Central memory CD4-positive, alpha-beta T cell (primary cell): ENCODE data around the gene COX4I2.

ENCODE experiments used
- DNase-seq: peaks from one replicate; pipeline ENCODE4 v3.0.0; 2022

The COX4I2 gene

DNA sequence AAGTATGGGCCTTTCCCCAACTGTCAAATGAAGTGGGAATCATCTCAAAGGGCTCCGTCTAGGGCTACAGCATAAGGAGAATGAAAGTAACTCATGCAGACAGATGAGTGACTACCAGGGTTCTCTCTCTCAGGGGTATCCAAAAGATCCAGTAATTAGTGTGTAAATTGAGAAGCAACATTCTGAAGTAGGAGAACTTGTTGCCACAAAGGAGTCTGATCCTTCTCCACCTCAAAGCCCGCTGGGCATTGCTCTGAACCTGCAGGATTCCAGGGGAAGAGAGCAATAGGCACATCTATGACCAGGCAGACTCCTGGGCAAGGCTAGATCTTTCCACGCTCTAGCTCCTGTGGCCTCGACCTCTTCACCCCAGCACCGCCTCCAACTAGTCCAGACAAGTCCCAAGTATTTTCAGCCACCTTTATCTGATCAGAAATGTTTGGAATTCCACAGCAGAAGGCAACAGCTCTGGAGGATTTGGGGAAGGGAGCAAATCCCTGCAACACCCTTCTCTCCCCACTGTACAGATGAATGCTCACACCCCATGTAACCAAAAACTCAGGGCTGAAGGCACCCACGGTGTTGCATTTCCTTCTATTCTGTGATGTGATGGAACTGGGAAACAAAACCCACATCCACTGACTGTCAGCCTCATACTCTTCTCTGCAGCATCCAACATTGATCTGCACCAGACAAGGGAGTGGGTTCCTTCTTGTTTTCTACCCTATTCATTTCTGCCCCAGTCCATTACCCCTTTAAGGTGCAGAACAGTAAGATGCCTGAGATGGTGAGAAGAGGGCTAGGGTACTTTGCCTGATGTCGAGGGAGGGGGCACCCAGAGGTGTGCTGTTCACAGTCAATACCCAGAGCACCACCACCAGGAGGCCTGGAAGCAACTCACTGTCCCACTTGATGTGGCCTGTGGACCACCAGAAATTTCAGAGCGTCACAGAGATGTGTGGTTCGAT, 41.0 kb downstream of the COX4I2 start:
- DNase-seq, result no peak

GRCh38 chr20:31679357-31680285, 41.9 kb downstream of the COX4I2 start:
- DNase-seq, result no peak

GRCh38 chr20:31680286-31681127, 42.8 kb downstream of the COX4I2 start:
- no peak for DNase-seq

DNA sequence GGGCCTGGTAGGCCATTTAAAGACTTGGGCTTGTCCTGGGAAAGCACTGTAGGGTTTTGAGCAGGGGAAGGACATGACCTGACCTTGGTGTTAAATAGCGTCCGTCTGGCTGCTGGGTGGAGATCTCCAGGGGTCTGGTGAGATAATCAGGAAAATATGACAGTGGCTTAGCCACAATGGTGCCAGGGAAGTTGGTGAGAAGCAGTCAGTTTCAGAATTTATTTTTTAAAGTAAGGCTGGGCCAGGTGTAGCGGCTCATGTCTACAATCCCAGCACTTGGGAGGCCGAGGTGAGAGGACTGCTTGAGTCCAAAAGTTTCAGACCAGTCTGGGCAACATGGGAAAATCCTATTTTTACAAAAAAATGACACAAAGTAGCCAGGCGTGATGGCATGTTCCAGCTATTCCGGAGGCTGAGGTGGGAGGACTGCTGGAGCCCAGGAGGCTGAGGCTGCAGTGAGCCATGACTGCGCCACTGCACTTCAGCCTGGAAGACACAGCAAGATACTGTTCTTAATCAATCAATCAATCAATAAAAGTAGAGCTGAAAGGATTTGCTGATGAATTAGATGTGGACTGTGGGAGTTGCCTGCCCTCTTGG, 43.5 kb downstream of the COX4I2 start:
- no peak for DNase-seq

GRCh38 chr20:31681769-31682168, 44.1 kb downstream of the COX4I2 start:
- no peak for DNase-seq

GRCh38 chr20:31682352-31682751, 44.6 kb downstream of the COX4I2 start:
- DNase-seq, result no peak

DNA sequence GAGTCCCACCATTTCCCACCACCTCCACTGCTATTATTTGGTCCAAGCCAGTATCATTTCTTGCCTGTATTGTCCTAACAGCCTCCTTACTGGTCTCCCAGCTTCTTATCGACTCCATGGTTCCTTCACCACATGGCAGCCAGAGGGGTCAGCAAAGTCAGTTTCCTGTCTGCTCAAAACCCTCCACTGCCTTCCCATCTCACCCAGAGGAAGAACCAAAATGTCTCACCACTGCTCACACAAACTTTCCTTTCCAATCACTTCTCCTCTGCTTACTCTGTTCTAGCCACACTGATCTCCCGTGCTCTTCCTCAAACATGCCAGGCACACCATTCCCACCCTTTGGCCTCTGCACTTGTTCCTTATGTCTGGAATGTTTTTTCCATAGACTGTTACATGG, 45.2 kb downstream of the COX4I2 start:
- no peak for DNase-seq

DNA sequence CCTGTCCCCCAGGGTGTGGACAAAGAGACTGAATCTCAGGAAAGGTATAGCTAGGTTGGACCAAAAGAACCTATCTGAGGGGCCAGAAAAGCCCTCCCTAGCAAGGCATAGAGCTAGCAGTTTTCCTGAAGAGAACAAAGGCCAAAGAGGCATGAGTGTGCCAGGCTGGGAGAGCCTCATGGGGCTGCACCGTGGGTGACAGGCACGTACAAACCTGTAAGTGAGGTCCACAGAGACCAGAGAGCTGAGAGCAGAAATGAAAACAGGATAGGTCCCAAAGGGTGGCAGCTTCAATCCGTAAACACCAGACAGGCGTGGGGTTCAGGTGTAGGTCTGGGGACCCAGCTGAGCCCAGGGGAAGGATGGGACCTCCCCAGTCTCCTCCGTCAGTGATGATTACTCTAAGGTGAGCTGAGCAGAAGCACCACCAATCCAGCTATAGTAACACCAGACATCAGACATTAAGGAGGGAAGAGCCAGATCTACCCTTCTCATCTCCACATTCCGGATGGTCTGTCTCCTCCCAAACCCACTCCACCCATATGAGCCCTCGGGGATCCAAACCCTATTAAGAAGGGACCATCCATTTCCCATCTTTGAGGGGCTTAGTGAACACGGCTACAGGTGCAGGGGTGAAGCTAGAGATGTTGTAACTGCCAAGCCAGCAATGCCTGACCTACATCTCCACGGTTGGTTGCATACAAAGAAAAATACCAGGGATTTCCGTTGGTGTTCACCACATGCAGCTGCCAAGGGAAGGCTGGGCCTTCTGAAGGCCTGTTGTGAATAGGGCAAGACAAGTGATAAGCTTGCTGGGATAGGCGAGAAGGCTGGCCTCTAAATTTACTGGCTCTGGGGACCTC, 46.7 kb downstream of the COX4I2 start:
- peak; percentile 38 for DNase-seq

- no peak for DNase-seq
Observed at GRCh38 chr20:31685853-31686643, 48.3 kb downstream of the COX4I2 start.

DNA sequence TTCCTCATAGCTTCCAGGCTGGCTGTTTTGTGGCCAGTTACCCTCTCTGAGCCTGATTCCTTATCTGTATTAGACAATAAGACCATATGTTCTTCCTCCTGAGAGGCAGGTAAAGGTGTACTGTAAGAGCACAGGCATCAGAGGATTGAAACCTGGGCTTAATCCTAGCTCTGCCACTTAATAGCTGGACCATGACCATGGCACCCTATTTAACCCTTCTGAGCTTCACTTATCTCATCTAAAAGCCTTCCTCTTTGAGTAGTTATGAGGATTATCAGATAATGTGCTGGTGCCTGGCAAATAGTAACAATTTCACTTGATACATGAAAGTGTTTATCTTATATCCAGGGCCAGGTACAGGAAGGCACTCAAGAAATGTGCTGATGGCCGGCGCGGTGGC, 50.1 kb downstream of the COX4I2 start:
- DNase-seq, result no peak

- DNase-seq, result no peak
Observed at GRCh38 chr20:31689141-31689540, 51.4 kb downstream of the COX4I2 start.

- no peak for DNase-seq
Observed at GRCh38 chr20:31690124-31690666, 52.5 kb downstream of the COX4I2 start.

DNA sequence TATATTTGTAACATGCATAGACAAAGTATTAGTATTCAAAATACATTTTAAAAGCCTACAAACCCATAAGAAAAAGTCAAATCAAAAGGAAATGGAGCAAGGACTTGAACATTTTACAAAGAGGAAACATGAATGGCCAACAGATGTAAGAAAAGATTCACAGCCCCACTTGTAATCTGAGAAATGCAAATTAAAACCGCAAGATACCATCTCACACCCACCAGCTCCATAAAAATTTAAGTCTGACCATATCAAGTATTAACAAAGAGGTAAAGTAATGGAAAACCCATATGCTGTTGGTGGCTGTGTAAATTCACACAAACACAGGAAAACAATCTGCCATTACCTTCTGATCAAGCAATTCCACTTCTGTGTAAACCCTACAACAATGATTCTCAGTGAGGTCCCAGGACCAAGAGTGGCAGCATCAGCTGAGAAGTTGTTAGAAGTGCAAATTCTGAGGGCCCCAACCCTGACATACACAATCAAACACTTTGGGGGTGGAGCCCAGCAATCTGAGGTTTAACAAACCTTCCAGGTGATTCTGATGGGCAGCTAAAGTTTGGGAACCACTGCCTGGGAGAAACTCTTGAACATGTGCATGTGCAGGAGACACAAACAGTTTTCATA, 54.0 kb downstream of the COX4I2 start:
- DNase-seq, result no peak

- DNase-seq, result no peak
Observed at GRCh38 chr20:31693402-31693801, 55.7 kb downstream of the COX4I2 start.

DNA sequence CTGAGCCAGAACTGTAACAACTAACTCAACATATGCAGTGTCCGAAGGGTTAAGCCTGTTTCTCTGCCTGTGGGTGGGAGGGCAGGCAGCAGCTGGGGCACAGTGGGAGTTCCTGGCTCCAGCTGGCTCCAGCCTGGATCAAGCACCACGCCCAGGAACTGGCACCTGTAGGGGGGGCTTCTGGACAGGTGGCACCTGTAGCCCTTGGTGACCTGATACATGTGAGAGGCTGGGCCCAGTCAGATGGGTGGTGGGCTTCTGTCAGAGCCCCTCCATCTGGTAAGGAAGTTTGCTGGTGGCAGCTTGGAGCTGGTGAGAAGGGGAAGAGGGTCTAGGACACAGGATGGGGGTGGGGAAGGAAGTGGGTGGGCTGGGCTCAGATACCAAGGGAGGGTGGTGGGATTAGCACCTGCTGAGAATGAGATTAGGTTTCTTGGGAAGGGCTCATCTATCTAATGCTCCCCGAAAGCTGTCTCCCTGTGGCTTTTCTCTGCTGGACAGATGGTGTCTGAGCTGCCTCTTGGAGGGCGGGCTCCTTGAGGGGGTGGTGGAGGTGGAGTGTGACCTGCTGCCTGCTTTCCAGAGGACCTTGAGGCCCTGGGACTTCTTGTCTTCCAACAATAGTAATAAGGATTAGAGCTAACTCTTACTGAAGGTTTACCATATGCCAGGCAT, 56.4 kb downstream of the COX4I2 start:
- no peak for DNase-seq
